NCI-H128 (cell line): ENCODE data around the gene LRRC10.
A peak's percentile ranks its signal among the peaks of the same experiment; 100 is the strongest.

ENCODE experiments used
- DNase-seq: peaks from one replicate; lab custom pipeline; 2025; ENCODE audit not compliant: unreplicated experiment; lab: John Stamatoyannopoulos, UW

The LRRC10 gene

GRCh38 chr12:69570545-69571399 is 39.9 kb downstream of the LRRC10 start:
- DNase-seq, result peak; percentile 42

GRCh38 chr12:69570000-69570516 is 40.6 kb downstream of the LRRC10 start:
- no peak for DNase-seq

GRCh38 chr12:69569236-69569635 is 41.5 kb downstream of the LRRC10 start:
- DNase-seq, result no peak

GRCh38 chr12:69566603-69567002 is 44.1 kb downstream of the LRRC10 start:
- DNase-seq, result no peak

GRCh38 chr12:69563166-69563762 is 47.4 kb downstream of the LRRC10 start:
- no peak for DNase-seq
